PC-3 (cell line): ENCODE measurements around the gene TCF3. TPM values are rescaled to one million over a fixed set of nuclear protein-coding genes. Genes with fewer than 3 reads are reported as not detected.

Source experiments
- ATAC-seq: fragments of 200-7000 bp; cut with Tn5 transposase; 2 replicates; pipeline ENCODE4 v1.9.1; 2020; ENCODE audit warnings: mild to moderate bottlenecking, moderate library complexity
- BruUV-seq: library from RNA; stranded (reverse); fragments of 400-500 nt; replicated peaks from 2 replicates; lab custom pipeline; 2021; lab: Mats Ljungman, UMichigan
- CTCF ChIA-PET: fragments of 300-600 bp; sonication (Branson Sonifier 250); formaldehyde crosslinking; loops from one replicate; lab custom pipeline; 2022; ENCODE audit warnings: antibody characterized with exemption; lab: Charles Lee
- POLR2A ChIA-PET: fragments of 300-600 bp; sonication (Branson Sonifier 250); formaldehyde crosslinking; loops from one replicate; lab custom pipeline; 2022; ENCODE audit warnings: antibody characterized with exemption; ENCODE audit not compliant: unreplicated experiment; lab: Charles Lee
- DNase-seq: peaks from one replicate; pipeline ENCODE4 v3.0.0-alpha.2; 2015
- H2AFZ ChIP-seq: fragments of 300-600 bp; sonication (generic); 2 replicates; pipeline ENCODE4 v1.6.0; 2016; ENCODE audit warnings: antibody characterized with exemption, low read length
- H3F3A ChIP-seq: fragments of 300-600 bp; sonication (generic); one replicate; pipeline ENCODE4 v1.6.0; 2017; ENCODE audit warnings: antibody characterized with exemption, low read length, control low read depth, mild to moderate bottlenecking; ENCODE audit not compliant: unreplicated experiment
- H3K27ac ChIP-seq: fragments of 300-600 bp; sonication (generic); 2 replicates; pipeline ENCODE4 v1.5.1; 2016; ENCODE audit warnings: mild to moderate bottlenecking, low read length
- H3K27me3 ChIP-seq: fragments of 300-600 bp; sonication (generic); 2 replicates; pipeline ENCODE4 v1.6.1; 2016; ENCODE audit warnings: low read length, mixed read lengths
- H3K36me3 ChIP-seq: fragments of 300-600 bp; sonication (generic); 2 replicates; pipeline ENCODE4 v1.6.1; 2016; ENCODE audit warnings: low read depth, mixed run types, low read length, mixed read lengths
- H3K4me1 ChIP-seq: fragments of 300-600 bp; sonication (generic); 2 replicates; pipeline ENCODE4 v1.5.1; 2016; ENCODE audit warnings: low read length; ENCODE audit not compliant: insufficient read depth
- H3K4me2 ChIP-seq: fragments of 300-600 bp; sonication (generic); 2 replicates; pipeline ENCODE4 v1.6.0; 2016; ENCODE audit warnings: low read length
- H3K4me3 ChIP-seq: fragments of 300-600 bp; sonication (generic); 2 replicates; pipeline ENCODE4 v1.5.1; 2016; ENCODE audit warnings: mild to moderate bottlenecking, low read length, mixed read lengths
- H3K79me2 ChIP-seq: fragments of 300-600 bp; sonication (generic); 2 replicates; pipeline ENCODE4 v1.6.1; 2017; ENCODE audit warnings: low read length, mixed read lengths
- H3K9ac ChIP-seq: fragments of 300-600 bp; sonication (generic); 2 replicates; pipeline ENCODE4 v1.6.0; 2016; ENCODE audit warnings: mild to moderate bottlenecking, low read length
- H3K9me2 ChIP-seq: fragments of 300-600 bp; sonication (generic); replicated peaks from 2 replicates; pipeline ENCODE4 v1.6.1; 2016; ENCODE audit warnings: mixed run types, low read length, mixed read lengths
- H3K9me3 ChIP-seq: fragments of 300-600 bp; sonication (generic); 2 replicates; pipeline ENCODE4 v1.6.1; 2016; ENCODE audit warnings: low read length, mixed read lengths
- H4K20me1 ChIP-seq: fragments of 300-600 bp; sonication (generic); 2 replicates; pipeline ENCODE4 v1.6.1; 2016; ENCODE audit warnings: low read length, mixed read lengths
- CTCF ChIP-seq: fragments of 300-600 bp; sonication (generic); conservative IDR thresholded peaks from 2 replicates; pipeline ENCODE4 v1.5.1; 2017; ENCODE audit warnings: antibody characterized with exemption, low read depth, mild to moderate bottlenecking, low read length
- EZH2 ChIP-seq: fragments of 300-600 bp; sonication (generic); IDR thresholded peaks from one replicate; pipeline ENCODE4 v1.6.1; 2017; ENCODE audit warnings: antibody characterized with exemption, mild to moderate bottlenecking, low read length; ENCODE audit not compliant: unreplicated experiment
- EZH2phosphoT487 ChIP-seq: fragments of 300-600 bp; sonication (generic); IDR thresholded peaks from 2 replicates; pipeline ENCODE4 v1.6.1; 2018; ENCODE audit warnings: mild to moderate bottlenecking, antibody characterized with exemption, low read length, borderline replicate concordance
- intact Hi-C: fragments of 100-400 bp; cut with micrococcal nuclease; formaldehyde crosslinking; loops from 2 replicates; pipeline ENCODE4 v1.9.0; 2023
- total RNA-seq: library from RNA; depleted of rRNA; stranded (reverse); fragments of >200 nt; gene quantifications from 2 replicates; pipeline ENCODE4 v1.2.3, GENCODE V29; 2014

Gene TCF3
- total RNA-seq, 1 experiment from 2014 or later, result 147 TPM

- ChIA-PET CTCF (no interaction called here), POLR2A (no interaction called here)
- Histone ChIP-seq H4K20me1 (no peaks in the 10 kb centered on the region), H3K79me2 (peaks cover 12% of the 10 kb centered on the region), H3K9me3 (no peaks in the 10 kb centered on the region), H2AFZ (no peak overlapping the region), H3K27me3 (no peaks in the 10 kb centered on the region), H3K9me2 (no peaks in the 10 kb centered on the region), H3K27ac (no peak overlapping the region), H3K4me1 (no peaks in the 10 kb centered on the region), H3K4me3 (no peak overlapping the region), H3K4me2 (no peak overlapping the region), H3K9ac (no peak overlapping the region), H3K36me3 (no peaks in the 10 kb centered on the region), H3F3A (no peaks in the 10 kb centered on the region)
- intact Hi-C loops, result no loop called here
- DNase-seq (no peak), ATAC-seq (no peak)
- BruUV-seq, result no TSS peak
- TF ChIP-seq EZH2, result no peak
- no peak for TF ChIP-seq EZH2phosphoT487
- TF ChIP-seq CTCF, result no peak
Observed at GRCh38 chr19:1582201-1582600, 70.2 kb downstream of the TCF3 start.

GRCh38 chr19:1580957-1581356, 71.5 kb downstream of the TCF3 start:
- Histone ChIP-seq H3K9me2 (no peaks in the 10 kb centered on the region), H3K27me3 (no peaks in the 10 kb centered on the region), H3K27ac (no peak overlapping the region), H3K4me1 (no peaks in the 10 kb centered on the region), H3K9ac (no peak overlapping the region), H3K4me2 (no peak overlapping the region), H2AFZ (no peak overlapping the region), H3K36me3 (no peaks in the 10 kb centered on the region), H3F3A (no peaks in the 10 kb centered on the region), H3K9me3 (no peaks in the 10 kb centered on the region), H4K20me1 (no peaks in the 10 kb centered on the region), H3K4me3 (no peak overlapping the region), H3K79me2 (peaks cover 7% of the 10 kb centered on the region; the same call in 1 of the 2 replicates)
- ChIA-PET POLR2A (no interaction called here), CTCF (no interaction called here)
- intact Hi-C loops, result no loop called here
- TF ChIP-seq CTCF (no peak), EZH2phosphoT487 (no peak)
- ATAC-seq, result no peak
- no peak for DNase-seq
- BruUV-seq, result no TSS peak

GRCh38 chr19:1580382-1580781, 72.0 kb downstream of the TCF3 start:
- no peaks in the 10 kb centered on the region for H3K27me3 ChIP-seq
- no peaks in the 10 kb centered on the region for H3K36me3 ChIP-seq
- H3K9me2 ChIP-seq, result no peaks in the 10 kb centered on the region
- no peak for ATAC-seq
- H4K20me1 ChIP-seq, result no peaks in the 10 kb centered on the region
- no peak overlapping the region for H3K9ac ChIP-seq
- H3K9me3 ChIP-seq, result no peaks in the 10 kb centered on the region
- BruUV-seq, result no TSS peak
- no peak for DNase-seq
- H2AFZ ChIP-seq, result no peak overlapping the region
- no peak overlapping the region for H3K27ac ChIP-seq
- H3F3A ChIP-seq, result no peaks in the 10 kb centered on the region
- no peaks in the 10 kb centered on the region for H3K4me1 ChIP-seq
- no peak overlapping the region for H3K4me2 ChIP-seq
- POLR2A ChIA-PET, result no interaction called here
- peaks cover 1% of the 10 kb centered on the region; the same call in 1 of the 2 replicates for H3K79me2 ChIP-seq
- H3K4me3 ChIP-seq, result no peak overlapping the region
- intact Hi-C loops, result no loop called here
- TF ChIP-seq EZH2phosphoT487 (no peak), EZH2 (no peak), CTCF (no peak)
- CTCF ChIA-PET, result no interaction called here
